Measurements from ENCODE around the gene ZFAND6.

- TF ChIP-seq CTCF (IDR thresholded peaks at IDR 0.05; ENCODE audit: poor library complexity) (no peak), EZH2 (IDR thresholded peaks at IDR 0.05; ENCODE audit: borderline replicate concordance) (no peak), EZH2phosphoT487 (IDR thresholded peaks at IDR 0.05; ENCODE audit: low read depth, severe bottlenecking, unreplicated experiment) (no peak)
Observed at GRCh38 chr15:80123034-80123433, 63.6 kb downstream of the ZFAND6 start.
